Measurements from ENCODE around the gene ALOX5.
A peak's percentile ranks its signal among the peaks of the same experiment; 100 is the strongest.

Gene ALOX5

DNA sequence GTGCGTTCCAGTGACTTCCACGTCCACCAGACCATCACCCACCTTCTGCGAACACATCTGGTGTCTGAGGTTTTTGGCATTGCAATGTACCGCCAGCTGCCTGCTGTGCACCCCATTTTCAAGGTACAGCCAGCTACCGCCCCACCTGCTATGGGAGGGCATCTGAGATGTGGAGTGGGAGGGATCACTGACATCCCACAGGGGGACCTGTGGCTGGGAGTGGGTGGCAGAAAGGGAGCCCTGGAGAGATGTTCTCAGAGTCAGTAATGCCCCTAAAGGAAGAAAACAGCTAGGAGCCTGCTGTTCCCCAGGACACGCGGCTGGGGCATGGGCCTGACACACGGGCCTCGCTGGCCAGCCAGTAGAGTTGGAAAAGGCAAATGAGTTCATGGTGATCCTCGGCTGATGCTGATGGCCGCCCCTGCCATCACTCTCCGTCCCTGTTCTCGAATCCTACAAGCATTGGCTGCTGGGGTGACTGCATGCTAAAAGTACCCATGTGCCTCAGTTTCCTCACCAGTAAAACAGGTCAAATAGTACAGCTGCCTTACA lies 66.6 kb downstream of the ALOX5 start:
- no peak for DNase-seq (ENCODE audit: low spot score)
- TF ChIP-seq, protein P1, sequence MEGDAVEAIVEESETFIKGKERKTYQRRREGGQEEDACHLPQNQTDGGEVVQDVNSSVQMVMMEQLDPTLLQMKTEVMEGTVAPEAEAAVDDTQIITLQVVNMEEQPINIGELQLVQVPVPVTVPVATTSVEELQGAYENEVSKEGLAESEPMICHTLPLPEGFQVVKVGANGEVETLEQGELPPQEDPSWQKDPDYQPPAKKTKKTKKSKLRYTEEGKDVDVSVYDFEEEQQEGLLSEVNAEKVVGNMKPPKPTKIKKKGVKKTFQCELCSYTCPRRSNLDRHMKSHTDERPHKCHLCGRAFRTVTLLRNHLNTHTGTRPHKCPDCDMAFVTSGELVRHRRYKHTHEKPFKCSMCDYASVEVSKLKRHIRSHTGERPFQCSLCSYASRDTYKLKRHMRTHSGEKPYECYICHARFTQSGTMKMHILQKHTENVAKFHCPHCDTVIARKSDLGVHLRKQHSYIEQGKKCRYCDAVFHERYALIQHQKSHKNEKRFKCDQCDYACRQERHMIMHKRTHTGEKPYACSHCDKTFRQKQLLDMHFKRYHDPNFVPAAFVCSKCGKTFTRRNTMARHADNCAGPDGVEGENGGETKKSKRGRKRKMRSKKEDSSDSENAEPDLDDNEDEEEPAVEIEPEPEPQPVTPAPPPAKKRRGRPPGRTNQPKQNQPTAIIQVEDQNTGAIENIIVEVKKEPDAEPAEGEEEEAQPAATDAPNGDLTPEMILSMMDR (IDR thresholded peaks at IDR 0.05; ENCODE audit: extremely low read depth, insufficient read depth, missing control alignments): no peak
- in situ Hi-C loops (cut with MboI; ENCODE audit: low pct_unique_long_range_greater_than_20kb, low sequenced_read_pairs, unreplicated experiment): no loop called here

DNA sequence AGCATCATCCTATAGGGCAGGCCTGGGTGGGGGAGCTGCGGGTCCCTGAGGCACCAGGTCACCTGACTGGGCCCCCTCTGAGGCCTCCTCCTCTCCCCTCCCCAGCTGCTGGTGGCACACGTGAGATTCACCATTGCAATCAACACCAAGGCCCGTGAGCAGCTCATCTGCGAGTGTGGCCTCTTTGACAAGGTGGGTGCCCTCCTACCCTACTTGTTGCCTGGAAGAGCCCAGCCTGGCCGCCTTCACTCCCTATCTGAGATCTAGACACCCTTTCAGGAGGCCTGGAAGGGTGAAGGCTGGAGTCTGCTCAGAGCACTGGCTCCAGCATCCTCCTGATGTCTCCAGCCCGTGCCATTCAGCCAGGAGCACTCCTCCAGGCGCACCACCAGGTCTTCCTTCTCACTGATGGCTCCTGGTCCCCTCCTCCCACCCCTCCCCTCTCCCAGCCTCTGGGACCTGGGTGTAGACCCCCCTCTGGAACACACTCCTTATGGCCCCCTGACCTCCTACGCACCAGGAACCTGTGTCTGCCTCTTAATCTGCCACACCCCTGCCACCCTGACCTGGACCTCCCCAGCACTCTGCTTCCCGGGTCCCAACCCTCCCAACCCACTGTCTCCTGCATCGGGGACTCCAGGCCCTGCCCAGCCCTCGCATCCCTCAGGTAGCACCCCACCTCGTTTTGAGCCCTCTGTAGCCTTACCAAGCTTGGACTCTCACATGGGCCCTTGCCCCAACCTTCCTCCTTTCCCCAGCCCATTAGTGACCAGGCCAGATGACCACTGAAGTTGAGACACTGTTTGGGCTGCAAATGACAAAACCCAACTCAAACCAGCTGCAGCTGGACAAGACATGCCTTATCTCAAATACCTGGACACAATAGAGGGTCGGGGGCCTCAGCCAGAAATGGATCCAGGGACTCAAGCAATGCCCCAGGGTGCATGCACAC lies 67.5 kb downstream of the ALOX5 start:
- TF ChIP-seq, protein P1 (IDR thresholded peaks at IDR 0.05; ENCODE audit: extremely low read depth, insufficient read depth, missing control alignments): no peak
- in situ Hi-C loops (cut with MboI; ENCODE audit: low pct_unique_long_range_greater_than_20kb, low sequenced_read_pairs, unreplicated experiment): no loop called here
- DNase-seq (ENCODE audit: low spot score): no peak

DNA sequence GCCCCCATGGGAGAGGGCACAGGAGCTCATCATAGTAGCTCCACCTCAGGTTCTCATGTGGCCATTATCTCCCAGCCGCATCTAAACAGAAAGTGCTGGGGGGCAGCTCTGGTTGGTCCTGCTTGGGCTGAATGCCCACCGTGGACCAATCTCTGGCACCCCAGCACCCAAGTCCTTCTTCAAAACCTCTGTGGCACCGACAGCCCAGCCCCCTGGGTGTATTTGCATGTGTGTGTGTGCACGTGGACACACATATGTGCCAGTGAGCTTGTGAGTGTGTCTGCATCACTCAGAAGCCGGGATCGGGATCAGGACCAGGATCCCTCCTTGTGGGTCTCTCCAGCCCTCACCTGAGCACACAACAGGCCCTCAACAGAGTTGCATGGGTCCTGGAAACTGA lies 68.2 kb downstream of the ALOX5 start:
- DNase-seq (ENCODE audit: low spot score): no peak
- TF ChIP-seq, protein P1 (IDR thresholded peaks at IDR 0.05; ENCODE audit: extremely low read depth, insufficient read depth, missing control alignments): no peak
- in situ Hi-C loops (cut with MboI; ENCODE audit: low pct_unique_long_range_greater_than_20kb, low sequenced_read_pairs, unreplicated experiment): no loop called here

DNA sequence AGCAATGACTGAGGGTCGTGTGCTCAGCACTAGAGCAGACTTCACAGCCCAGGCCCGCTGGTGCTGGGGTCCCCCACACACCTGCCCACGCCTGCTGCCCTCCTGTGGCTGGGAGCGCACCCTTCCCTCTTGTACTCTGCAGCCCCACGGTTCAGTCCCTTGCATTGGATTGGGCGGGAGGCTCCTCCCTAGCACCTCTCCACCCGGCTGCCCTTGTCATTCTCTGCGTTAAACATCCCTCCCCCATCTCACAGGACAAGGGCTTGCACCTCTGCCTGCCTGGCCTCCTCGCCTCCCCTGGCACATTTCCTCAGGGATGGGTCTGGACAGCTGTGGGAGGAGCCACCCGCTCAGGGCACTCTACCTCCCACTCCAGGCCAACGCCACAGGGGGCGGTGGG lies 68.6 kb downstream of the ALOX5 start:
- TF ChIP-seq, protein P1 (IDR thresholded peaks at IDR 0.05; ENCODE audit: extremely low read depth, insufficient read depth, missing control alignments): peak; percentile 19
- in situ Hi-C loops (cut with MboI; ENCODE audit: low pct_unique_long_range_greater_than_20kb, low sequenced_read_pairs, unreplicated experiment): no loop called here
- DNase-seq (ENCODE audit: low spot score): no peak

DNA sequence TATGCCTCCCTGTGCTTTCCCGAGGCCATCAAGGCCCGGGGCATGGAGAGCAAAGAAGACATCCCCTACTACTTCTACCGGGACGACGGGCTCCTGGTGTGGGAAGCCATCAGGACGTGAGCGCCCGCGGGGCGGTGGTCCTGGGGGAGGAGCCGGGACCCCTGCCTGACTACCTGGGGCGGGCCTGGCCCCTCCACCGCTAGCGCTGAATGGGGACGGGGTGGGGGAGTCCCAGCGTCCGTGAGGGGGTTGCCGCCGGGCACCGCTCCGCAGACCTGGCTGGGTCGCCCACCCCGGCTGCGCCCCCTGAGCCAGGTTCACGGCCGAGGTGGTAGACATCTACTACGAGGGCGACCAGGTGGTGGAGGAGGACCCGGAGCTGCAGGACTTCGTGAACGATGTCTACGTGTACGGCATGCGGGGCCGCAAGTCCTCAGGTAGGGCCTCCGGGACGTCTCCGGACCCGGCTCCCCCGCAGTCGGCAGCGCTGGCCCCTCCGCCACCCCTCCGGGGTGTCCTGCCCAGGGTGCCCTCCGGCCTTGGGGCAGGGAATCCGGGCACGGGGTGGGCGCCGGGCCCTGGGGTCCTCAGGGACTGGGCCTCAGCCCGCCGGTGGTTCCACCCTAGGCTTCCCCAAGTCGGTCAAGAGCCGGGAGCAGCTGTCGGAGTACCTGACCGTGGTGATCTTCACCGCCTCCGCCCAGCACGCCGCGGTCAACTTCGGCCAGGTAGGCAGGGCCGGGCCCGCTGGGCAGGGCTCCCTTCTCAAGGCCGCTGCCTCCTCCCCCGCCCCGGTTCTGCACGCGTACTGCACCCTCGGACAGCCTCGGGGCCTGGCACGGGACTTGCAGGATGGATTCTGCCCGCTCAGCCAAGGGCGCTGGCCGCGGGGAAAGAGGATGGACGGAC lies 69.3 kb downstream of the ALOX5 start:
- in situ Hi-C loops (cut with MboI; ENCODE audit: low pct_unique_long_range_greater_than_20kb, low sequenced_read_pairs, unreplicated experiment): no loop called here
- no peak for DNase-seq (ENCODE audit: low spot score)
- TF ChIP-seq, protein P1 (IDR thresholded peaks at IDR 0.05; ENCODE audit: extremely low read depth, insufficient read depth, missing control alignments): no peak

DNA sequence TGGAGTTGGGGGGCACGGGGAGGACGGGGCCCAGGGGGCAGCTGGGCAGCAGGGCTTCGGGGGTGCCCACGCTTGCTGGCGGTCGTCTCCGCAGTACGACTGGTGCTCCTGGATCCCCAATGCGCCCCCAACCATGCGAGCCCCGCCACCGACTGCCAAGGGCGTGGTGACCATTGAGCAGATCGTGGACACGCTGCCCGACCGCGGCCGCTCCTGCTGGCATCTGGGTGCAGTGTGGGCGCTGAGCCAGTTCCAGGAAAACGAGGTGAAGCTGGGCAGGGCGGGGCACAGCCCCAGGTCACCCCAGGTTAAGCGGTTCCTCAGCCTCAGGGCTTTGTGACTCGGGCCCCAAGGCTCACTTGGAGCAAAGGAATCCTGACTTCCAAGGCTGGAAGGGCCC lies 70.0 kb downstream of the ALOX5 start:
- in situ Hi-C loops (cut with MboI; ENCODE audit: low pct_unique_long_range_greater_than_20kb, low sequenced_read_pairs, unreplicated experiment): no loop called here
- TF ChIP-seq, protein P1 (IDR thresholded peaks at IDR 0.05; ENCODE audit: extremely low read depth, insufficient read depth, missing control alignments): no peak
- DNase-seq (ENCODE audit: low spot score): no peak
